Uterus (tissue), 2 donors: Measurements from ENCODE around the gene SLC2A13.

Experiments
- POLR2A ChIP-seq, 2 donors: fragments of 450-650 bp; IDR thresholded peaks; one replicate each; pipeline ENCODE4 v1.6.1; 2016; ENCODE audit warnings: antibody characterized with exemption in 2 of 2, mild to moderate bottlenecking in 1 of 2, moderate library complexity in 1 of 2
- TF ChIP-seq, protein P1 (sequence below), 4 experiments: fragments of 200-600 bp in 2 of 4; fragments of 450-650 bp in 2 of 4; sonication (generic) in 2 of 4; IDR thresholded peaks; one replicate each; pipeline ENCODE4 v1.5.1; 2016 to 2019; ENCODE audit warnings: antibody characterized with exemption in 4 of 4, mild to moderate bottlenecking in 2 of 4, moderate library complexity in 1 of 4

DNA sequence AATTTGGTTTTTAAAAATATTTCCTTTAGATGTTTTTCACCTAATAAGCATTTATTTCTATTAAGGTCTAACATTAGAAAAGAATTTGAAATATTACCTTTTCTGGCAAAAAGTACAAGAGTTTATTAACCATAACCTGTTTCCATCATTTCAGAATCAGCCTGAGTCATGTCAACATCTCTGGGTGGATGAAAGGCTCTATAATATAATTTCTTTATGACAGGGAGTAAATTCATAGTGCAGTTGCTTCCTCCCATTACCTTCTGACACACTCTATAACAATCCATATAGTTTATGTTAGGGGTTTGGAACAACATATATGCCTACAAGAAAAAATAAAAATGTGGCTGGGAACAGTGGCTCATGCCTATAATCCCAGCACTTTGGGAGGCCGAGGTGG lies 134.5 kb downstream of the SLC2A13 start:
- TF ChIP-seq, protein P1, sequence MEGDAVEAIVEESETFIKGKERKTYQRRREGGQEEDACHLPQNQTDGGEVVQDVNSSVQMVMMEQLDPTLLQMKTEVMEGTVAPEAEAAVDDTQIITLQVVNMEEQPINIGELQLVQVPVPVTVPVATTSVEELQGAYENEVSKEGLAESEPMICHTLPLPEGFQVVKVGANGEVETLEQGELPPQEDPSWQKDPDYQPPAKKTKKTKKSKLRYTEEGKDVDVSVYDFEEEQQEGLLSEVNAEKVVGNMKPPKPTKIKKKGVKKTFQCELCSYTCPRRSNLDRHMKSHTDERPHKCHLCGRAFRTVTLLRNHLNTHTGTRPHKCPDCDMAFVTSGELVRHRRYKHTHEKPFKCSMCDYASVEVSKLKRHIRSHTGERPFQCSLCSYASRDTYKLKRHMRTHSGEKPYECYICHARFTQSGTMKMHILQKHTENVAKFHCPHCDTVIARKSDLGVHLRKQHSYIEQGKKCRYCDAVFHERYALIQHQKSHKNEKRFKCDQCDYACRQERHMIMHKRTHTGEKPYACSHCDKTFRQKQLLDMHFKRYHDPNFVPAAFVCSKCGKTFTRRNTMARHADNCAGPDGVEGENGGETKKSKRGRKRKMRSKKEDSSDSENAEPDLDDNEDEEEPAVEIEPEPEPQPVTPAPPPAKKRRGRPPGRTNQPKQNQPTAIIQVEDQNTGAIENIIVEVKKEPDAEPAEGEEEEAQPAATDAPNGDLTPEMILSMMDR (IDR thresholded peaks at IDR 0.05), result no peak
- TF ChIP-seq POLR2A (IDR thresholded peaks at IDR 0.05), result no peak
